PC-9 (cell line): ENCODE results near the gene NBPF3. TPM values are rescaled to one million over a fixed set of nuclear protein-coding genes. Genes with fewer than 3 reads are reported as not detected.

Experiments
- BruUV-seq: library from RNA; stranded (reverse); fragments of 400-500 nt; replicated peaks from 2 replicates; lab custom pipeline; 2021; lab: Mats Ljungman, UMichigan
- CTCF ChIA-PET: fragments of 300-600 bp; sonication (Branson Sonifier 250); formaldehyde crosslinking; loops from one replicate; lab custom pipeline; 2022; ENCODE audit warnings: antibody characterized with exemption; lab: Charles Lee
- POLR2A ChIA-PET: fragments of 300-600 bp; sonication (Branson Sonifier 250); formaldehyde crosslinking; loops from one replicate; lab custom pipeline; 2022; ENCODE audit warnings: antibody characterized with exemption; ENCODE audit not compliant: unreplicated experiment; lab: Charles Lee
- DNase-seq, 2 experiments: peaks; one replicate each; pipeline versions ENCODE4 v3.0.0 to v3.0.0-alpha.2; 2015 to 2022; ENCODE audit warnings: mixed read lengths in 1 of 2
- H2AFZ ChIP-seq: fragments of 200-600 bp; sonication (generic); 2 replicates; pipeline ENCODE4 v1.8.1; 2017; ENCODE audit warnings: antibody characterized with exemption
- H3F3A ChIP-seq: fragments of 200-600 bp; sonication (generic); 2 replicates; pipeline ENCODE4 v1.8.1; 2017; ENCODE audit warnings: antibody characterized with exemption, mild to moderate bottlenecking, low read depth; ENCODE audit not compliant: insufficient read depth
- H3K27ac ChIP-seq: fragments of 200-600 bp; sonication (generic); 2 replicates; pipeline ENCODE4 v1.6.1; 2016; ENCODE audit warnings: mixed run types
- H3K27me3 ChIP-seq: fragments of 200-600 bp; sonication (generic); 2 replicates; pipeline ENCODE4 v1.6.1; 2016; ENCODE audit warnings: low read depth, mixed run types; ENCODE audit not compliant: insufficient read depth
- H3K36me3 ChIP-seq: fragments of 200-600 bp; sonication (generic); 2 replicates; pipeline ENCODE4 v1.6.1; 2016; ENCODE audit warnings: low read depth, mixed run types
- H3K4me1 ChIP-seq: fragments of 200-600 bp; sonication (generic); replicated peaks from 2 replicates; pipeline ENCODE4 v1.6.1; 2016; ENCODE audit warnings: mixed run types; ENCODE audit not compliant: insufficient read depth
- H3K4me2 ChIP-seq: fragments of 200-600 bp; sonication (generic); 2 replicates; pipeline ENCODE4 v1.6.1; 2017; ENCODE audit warnings: mixed run types
- H3K4me3 ChIP-seq: fragments of 200-600 bp; sonication (generic); 2 replicates; pipeline ENCODE4 v1.6.1; 2016; ENCODE audit warnings: mixed run types
- H3K79me2 ChIP-seq: fragments of 200-600 bp; sonication (generic); 2 replicates; pipeline ENCODE4 v1.6.1; 2017; ENCODE audit warnings: low read depth, mixed run types
- H3K9me2 ChIP-seq: fragments of 200-600 bp; sonication (generic); 2 replicates; pipeline ENCODE4 v1.8.1; 2017; ENCODE audit warnings: mild to moderate bottlenecking; ENCODE audit not compliant: insufficient read depth
- H3K9me3 ChIP-seq: fragments of 200-600 bp; sonication (generic); 2 replicates; pipeline ENCODE4 v1.8.1; 2016; ENCODE audit warnings: low read depth; ENCODE audit not compliant: insufficient read depth
- H4K20me1 ChIP-seq: fragments of 200-600 bp; sonication (generic); 2 replicates; pipeline ENCODE4 v1.8.1; 2017; ENCODE audit not compliant: insufficient read depth
- EZH2 ChIP-seq: fragments of 200-600 bp; sonication (generic); IDR thresholded peaks from 2 replicates; pipeline ENCODE4 v1.8.0; 2017; ENCODE audit warnings: antibody characterized with exemption, low read depth
- intact Hi-C: fragments of 100-400 bp; cut with micrococcal nuclease; formaldehyde crosslinking; loops from one replicate; pipeline ENCODE4 v1.10.0; 2022; ENCODE audit not compliant: unreplicated experiment
- total RNA-seq: library from RNA; stranded (reverse); gene quantifications from 2 replicates; pipeline ENCODE4 v1.2.3, GENCODE V29; 2021
- TF ChIP-seq, protein P1 (sequence below): fragments of 200-600 bp; sonication (generic); conservative IDR thresholded peaks from 2 replicates; pipeline ENCODE4 v1.6.1; 2017; ENCODE audit warnings: mixed run types, antibody characterized with exemption, mild to moderate bottlenecking, moderate library complexity

Gene NBPF3
- total RNA-seq, 1 experiment from 2014 or later, result 19.2 TPM

DNA sequence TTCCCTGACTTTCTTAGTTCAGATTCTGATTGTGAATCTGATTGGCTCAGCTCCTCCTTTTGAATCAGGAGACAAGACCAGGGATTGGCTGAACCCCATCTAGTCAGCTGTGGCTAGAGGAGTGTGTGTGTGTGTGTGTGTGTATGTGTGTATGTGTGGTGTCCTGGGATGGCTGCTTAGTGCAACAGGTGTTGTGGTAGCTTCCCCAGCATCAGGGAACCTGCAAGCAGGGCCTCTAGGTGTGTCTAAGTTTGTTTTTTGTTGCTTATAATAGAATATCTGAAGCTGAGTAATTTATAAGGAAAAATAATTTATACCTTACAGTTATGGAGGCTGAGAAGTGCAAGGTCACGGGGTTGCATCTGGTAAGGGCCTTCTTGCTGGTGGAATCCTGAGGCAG is 56.1 kb downstream of the NBPF3 start:
- Histone ChIP-seq H4K20me1 (no peaks in the 10 kb centered on the region), H2AFZ (no peak overlapping the region), H3K4me3 (no peak overlapping the region), H3K9me2 (no peaks in the 10 kb centered on the region), H3K27ac (no peak overlapping the region), H3K36me3 (no peaks in the 10 kb centered on the region), H3K79me2 (no peaks in the 10 kb centered on the region), H3K27me3 (no peaks in the 10 kb centered on the region), H3F3A (no peaks in the 10 kb centered on the region), H3K9me3 (no peaks in the 10 kb centered on the region; the same call in 1 of the 2 replicates), H3K4me2 (no peak overlapping the region), H3K4me1 (no peaks in the 10 kb centered on the region)
- ChIA-PET POLR2A (no interaction called here), CTCF (no interaction called here)
- DNase-seq, result no peak
- intact Hi-C loops, result no loop called here
- no peak for TF ChIP-seq EZH2
- no TSS peak for BruUV-seq

- Histone ChIP-seq H3K9me2 (no peaks in the 10 kb centered on the region), H4K20me1 (no peaks in the 10 kb centered on the region), H3K79me2 (no peaks in the 10 kb centered on the region), H3K36me3 (no peaks in the 10 kb centered on the region), H3K27me3 (no peaks in the 10 kb centered on the region), H3F3A (no peaks in the 10 kb centered on the region), H3K27ac (no peak overlapping the region), H3K4me1 (no peaks in the 10 kb centered on the region), H2AFZ (no peak overlapping the region), H3K9me3 (no peaks in the 10 kb centered on the region; the same call in 1 of the 2 replicates), H3K4me3 (no peak overlapping the region), H3K4me2 (no peak overlapping the region)
- intact Hi-C loops, result no loop called here
- BruUV-seq, result no TSS peak
- POLR2A ChIA-PET, result interaction anchor here (0.6 kb wide), 1 partner anchor 111 kb away, joined by 3 read pairs; no protein-coding TSS in a partner anchor
- CTCF ChIA-PET, result no interaction called here
- TF ChIP-seq EZH2, result no peak
- DNase-seq, result no peak
These were observed 56.9 kb downstream of the NBPF3 start for GRCh38 chr1:21496886-21497285.

GRCh38 chr1:21497466-21498061 is 57.6 kb downstream of the NBPF3 start:
- H3K79me2 ChIP-seq, result no peaks in the 10 kb centered on the region
- no peaks in the 10 kb centered on the region for H4K20me1 ChIP-seq
- intact Hi-C loops, result no loop called here
- no peak overlapping the region for H3K27ac ChIP-seq
- no peaks in the 10 kb centered on the region; the same call in 1 of the 2 replicates for H3K9me3 ChIP-seq
- H3K4me2 ChIP-seq, result no peak overlapping the region
- H3K27me3 ChIP-seq, result no peaks in the 10 kb centered on the region
- BruUV-seq, result no TSS peak
- ChIA-PET POLR2A (no interaction called here), CTCF (no interaction called here)
- no peak for TF ChIP-seq EZH2
- TF ChIP-seq, protein P1, sequence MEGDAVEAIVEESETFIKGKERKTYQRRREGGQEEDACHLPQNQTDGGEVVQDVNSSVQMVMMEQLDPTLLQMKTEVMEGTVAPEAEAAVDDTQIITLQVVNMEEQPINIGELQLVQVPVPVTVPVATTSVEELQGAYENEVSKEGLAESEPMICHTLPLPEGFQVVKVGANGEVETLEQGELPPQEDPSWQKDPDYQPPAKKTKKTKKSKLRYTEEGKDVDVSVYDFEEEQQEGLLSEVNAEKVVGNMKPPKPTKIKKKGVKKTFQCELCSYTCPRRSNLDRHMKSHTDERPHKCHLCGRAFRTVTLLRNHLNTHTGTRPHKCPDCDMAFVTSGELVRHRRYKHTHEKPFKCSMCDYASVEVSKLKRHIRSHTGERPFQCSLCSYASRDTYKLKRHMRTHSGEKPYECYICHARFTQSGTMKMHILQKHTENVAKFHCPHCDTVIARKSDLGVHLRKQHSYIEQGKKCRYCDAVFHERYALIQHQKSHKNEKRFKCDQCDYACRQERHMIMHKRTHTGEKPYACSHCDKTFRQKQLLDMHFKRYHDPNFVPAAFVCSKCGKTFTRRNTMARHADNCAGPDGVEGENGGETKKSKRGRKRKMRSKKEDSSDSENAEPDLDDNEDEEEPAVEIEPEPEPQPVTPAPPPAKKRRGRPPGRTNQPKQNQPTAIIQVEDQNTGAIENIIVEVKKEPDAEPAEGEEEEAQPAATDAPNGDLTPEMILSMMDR, result no peak
- no peaks in the 10 kb centered on the region for H3K36me3 ChIP-seq
- H2AFZ ChIP-seq, result no peak overlapping the region
- no peaks in the 10 kb centered on the region for H3K4me1 ChIP-seq
- no peaks in the 10 kb centered on the region for H3K9me2 ChIP-seq
- no peak overlapping the region for H3K4me3 ChIP-seq
- DNase-seq, result no peak
- no peaks in the 10 kb centered on the region for H3F3A ChIP-seq

DNA sequence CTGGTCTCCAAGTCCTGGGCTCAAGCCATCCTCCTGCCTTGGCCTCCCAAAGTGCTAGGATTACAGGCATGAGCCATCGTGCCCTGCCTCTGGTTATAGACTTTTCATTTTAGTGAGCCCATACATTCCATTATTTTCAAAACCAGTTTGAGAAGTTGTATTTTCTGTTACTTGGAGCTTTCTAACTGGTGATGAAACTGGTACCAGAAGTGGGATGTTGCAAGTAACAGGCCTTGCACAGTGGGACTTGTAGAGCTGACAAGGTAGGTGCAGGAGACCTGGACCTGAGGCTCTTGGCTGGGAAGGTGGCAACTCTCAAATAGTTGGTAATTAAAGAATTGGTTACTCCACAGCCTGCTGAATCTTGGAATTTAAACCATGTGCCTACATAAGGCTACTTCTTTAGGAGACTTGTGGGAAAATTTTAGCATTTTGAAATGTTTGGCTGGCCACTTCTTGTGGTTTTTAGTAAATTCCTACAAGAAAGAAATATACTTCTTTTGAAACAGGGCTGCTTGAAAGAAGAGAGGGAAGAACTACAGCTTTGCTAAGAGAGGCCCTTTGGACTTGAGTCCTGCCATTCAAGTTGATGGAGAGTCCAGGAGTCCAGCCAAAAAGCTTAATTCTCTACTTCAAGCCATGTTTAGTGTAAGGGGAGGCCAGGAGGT is 59.5 kb downstream of the NBPF3 start:
- DNase-seq, result no peak
- no peaks in the 10 kb centered on the region for H3K9me2 ChIP-seq
- POLR2A ChIA-PET, result no interaction called here
- CTCF ChIA-PET, result no interaction called here
- TF ChIP-seq, protein P1, result no peak
- TF ChIP-seq EZH2, result no peak
- H3K4me1 ChIP-seq, result no peaks in the 10 kb centered on the region
- no peaks in the 10 kb centered on the region for H3F3A ChIP-seq
- no peaks in the 10 kb centered on the region for H3K27me3 ChIP-seq
- H3K79me2 ChIP-seq, result no peaks in the 10 kb centered on the region
- H2AFZ ChIP-seq, result no peak overlapping the region
- no TSS peak for BruUV-seq
- H3K36me3 ChIP-seq, result no peaks in the 10 kb centered on the region
- H3K27ac ChIP-seq, result no peak overlapping the region
- H3K9me3 ChIP-seq, result no peaks in the 10 kb centered on the region; the same call in 1 of the 2 replicates
- H3K4me2 ChIP-seq, result no peak overlapping the region
- H4K20me1 ChIP-seq, result no peaks in the 10 kb centered on the region
- no peak overlapping the region for H3K4me3 ChIP-seq
- intact Hi-C loops, result no loop called here
